ENCODE results near the gene TFDP1. TPM values are rescaled to one million over a fixed set of nuclear protein-coding genes. Genes with fewer than 3 reads are reported as not detected.

The TFDP1 gene
- polyA plus RNA-seq, 1 of the 3 experiments (the other 2 are of a cell fraction), result 76.7 TPM

GRCh38 chr13:113537205-113537604, 47.3 kb upstream of the TFDP1 start:
- ChIA-PET CTCF (interaction anchor here (0.6 to 1.3 kb wide), 2 partner anchors 12 to 25 kb away, joined by 3 to 4 read pairs; no protein-coding TSS in a partner anchor), POLR2A (no interaction called here)
- H2AFZ ChIP-seq (ENCODE audit: low read depth), result no peak overlapping the region
- no peak overlapping the region for H3K9ac ChIP-seq
- peaks cover 15 to 38% of the 10 kb centered on the region in 2 experiments for H3K36me3 ChIP-seq (replicated peaks in 1 of 2; ENCODE audit: control insufficient read depth in 1 of 2, insufficient read depth in 2 of 2, low read length in 1 of 2)
- no peak overlapping the region for H3K4me2 ChIP-seq
- H3K9me3 ChIP-seq, result no peaks in the 10 kb centered on the region
- H4K20me1 ChIP-seq (ENCODE audit: insufficient read depth), result peaks cover 43% of the 10 kb centered on the region
- no peak overlapping the region for H3K4me3 ChIP-seq (ENCODE audit: low read depth in 2 of 2, low read length in 1 of 2)
- H3K79me2 ChIP-seq (ENCODE audit: insufficient read depth), result peaks cover 18% of the 10 kb centered on the region
- H3K4me1 ChIP-seq (ENCODE audit: control insufficient read depth in 1 of 2, insufficient read depth in 2 of 2, low read depth in 1 of 2, low read length in 1 of 2), result peaks cover 0 to 30% of the 10 kb centered on the region in 2 experiments; a peak in 2 of 4 replicates
- no peaks in the 10 kb centered on the region for H3K27me3 ChIP-seq (ENCODE audit: insufficient read depth)
- 93% methylated on average over 19 of the region's 19 CpGs for WGBS (ENCODE audit: low lambda C conversion rate)
- TF ChIP-seq, protein P1, sequence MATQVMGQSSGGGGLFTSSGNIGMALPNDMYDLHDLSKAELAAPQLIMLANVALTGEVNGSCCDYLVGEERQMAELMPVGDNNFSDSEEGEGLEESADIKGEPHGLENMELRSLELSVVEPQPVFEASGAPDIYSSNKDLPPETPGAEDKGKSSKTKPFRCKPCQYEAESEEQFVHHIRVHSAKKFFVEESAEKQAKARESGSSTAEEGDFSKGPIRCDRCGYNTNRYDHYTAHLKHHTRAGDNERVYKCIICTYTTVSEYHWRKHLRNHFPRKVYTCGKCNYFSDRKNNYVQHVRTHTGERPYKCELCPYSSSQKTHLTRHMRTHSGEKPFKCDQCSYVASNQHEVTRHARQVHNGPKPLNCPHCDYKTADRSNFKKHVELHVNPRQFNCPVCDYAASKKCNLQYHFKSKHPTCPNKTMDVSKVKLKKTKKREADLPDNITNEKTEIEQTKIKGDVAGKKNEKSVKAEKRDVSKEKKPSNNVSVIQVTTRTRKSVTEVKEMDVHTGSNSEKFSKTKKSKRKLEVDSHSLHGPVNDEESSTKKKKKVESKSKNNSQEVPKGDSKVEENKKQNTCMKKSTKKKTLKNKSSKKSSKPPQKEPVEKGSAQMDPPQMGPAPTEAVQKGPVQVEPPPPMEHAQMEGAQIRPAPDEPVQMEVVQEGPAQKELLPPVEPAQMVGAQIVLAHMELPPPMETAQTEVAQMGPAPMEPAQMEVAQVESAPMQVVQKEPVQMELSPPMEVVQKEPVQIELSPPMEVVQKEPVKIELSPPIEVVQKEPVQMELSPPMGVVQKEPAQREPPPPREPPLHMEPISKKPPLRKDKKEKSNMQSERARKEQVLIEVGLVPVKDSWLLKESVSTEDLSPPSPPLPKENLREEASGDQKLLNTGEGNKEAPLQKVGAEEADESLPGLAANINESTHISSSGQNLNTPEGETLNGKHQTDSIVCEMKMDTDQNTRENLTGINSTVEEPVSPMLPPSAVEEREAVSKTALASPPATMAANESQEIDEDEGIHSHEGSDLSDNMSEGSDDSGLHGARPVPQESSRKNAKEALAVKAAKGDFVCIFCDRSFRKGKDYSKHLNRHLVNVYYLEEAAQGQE (IDR thresholded peaks at IDR 0.05; ENCODE audit: low read depth, low read length), result no peak
- TF ChIP-seq RCOR1 (IDR thresholded peaks at IDR 0.05; ENCODE audit: low read length) (no peak), NRF1 (IDR thresholded peaks at IDR 0.05; ENCODE audit: low read depth, low read length) (no peak), EP300 (IDR thresholded peaks at IDR 0.05; ENCODE audit: borderline replicate concordance in 1 of 2, low read depth in 1 of 2, low read length in 1 of 2) (no peak), TAF1 (IDR thresholded peaks at IDR 0.05; ENCODE audit: borderline replicate concordance, low read depth, low read length) (no peak)
- H3K9me2 ChIP-seq, result no peaks in the 10 kb centered on the region
- DNase-seq, result no peak
- H3K27ac ChIP-seq (ENCODE audit: low read depth in 2 of 2, low read length in 1 of 2), result no peak overlapping the region
- H3F3A ChIP-seq (replicated peaks; ENCODE audit: insufficient read depth), result peaks cover 5% of the 10 kb centered on the region

DNA sequence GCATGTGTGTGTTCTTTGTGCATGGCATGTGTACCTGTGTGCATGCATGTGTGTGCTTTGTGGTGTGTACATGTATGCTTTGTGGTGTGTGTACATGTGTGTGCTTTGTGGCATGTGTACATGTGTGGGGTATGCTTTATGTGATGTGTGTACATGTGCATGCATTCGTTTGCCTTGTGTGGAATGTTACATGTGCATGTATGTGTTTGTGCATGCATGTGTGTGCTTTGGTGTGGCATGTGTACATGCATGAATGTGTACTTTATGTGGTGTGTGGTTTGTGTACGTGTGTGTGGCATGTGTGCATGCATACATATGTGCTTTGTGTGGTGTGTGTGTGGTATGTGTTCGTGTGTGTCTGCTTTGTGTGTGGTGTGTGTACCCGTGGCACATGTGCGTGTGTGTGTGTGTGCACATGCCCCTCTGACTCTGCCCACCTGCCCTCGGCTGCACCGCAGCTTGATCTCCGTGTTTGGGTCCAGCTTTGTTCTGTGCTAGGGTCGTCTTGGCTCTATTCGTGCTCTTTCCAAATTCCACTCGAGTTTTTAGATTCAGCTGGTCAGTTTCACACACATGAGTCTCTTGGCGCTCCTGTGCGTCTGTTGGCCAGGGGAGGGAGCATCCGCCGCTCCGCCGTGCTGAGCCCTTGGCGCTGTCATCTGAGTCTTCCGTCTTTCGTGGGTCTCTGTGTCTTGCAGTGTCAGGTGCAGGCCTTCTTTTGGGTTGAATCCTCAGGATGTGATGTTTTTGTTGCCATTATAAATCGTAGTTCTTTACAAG, 46.5 kb upstream of the TFDP1 start:
- peaks cover 48% of the 10 kb centered on the region for H4K20me1 ChIP-seq (ENCODE audit: insufficient read depth)
- H3K9me3 ChIP-seq, result no peaks in the 10 kb centered on the region
- POLR2A ChIA-PET, result no interaction called here
- H2AFZ ChIP-seq (ENCODE audit: low read depth), result no peak overlapping the region
- H3K4me3 ChIP-seq (ENCODE audit: low read depth in 2 of 2, low read length in 1 of 2), result 0 out of 4 replicates have a peak overlapping the region, but pooled peaks of 1 of the 2 experiments have one; percentile 1
- no peak for DNase-seq
- WGBS (ENCODE audit: low lambda C conversion rate), result 86% methylated on average over 21 of the region's 21 CpGs
- CTCF ChIA-PET, result interaction anchor here (2.1 kb wide), 1 partner anchor 24 kb away, joined by 10 read pairs; no protein-coding TSS in a partner anchor
- H3K27me3 ChIP-seq (ENCODE audit: insufficient read depth), result no peaks in the 10 kb centered on the region
- peaks cover 22% of the 10 kb centered on the region for H3K79me2 ChIP-seq (ENCODE audit: insufficient read depth)
- no peak overlapping the region for H3K9ac ChIP-seq
- H3K36me3 ChIP-seq (replicated peaks in 1 of 2; ENCODE audit: control insufficient read depth in 1 of 2, insufficient read depth in 2 of 2, low read length in 1 of 2), result peaks cover 18 to 41% of the 10 kb centered on the region in 2 experiments
- peak overlapping the region; percentile 39 to 76; a peak in 3 of 4 replicates for H3K27ac ChIP-seq (ENCODE audit: low read depth in 2 of 2, low read length in 1 of 2)
- H3K9me2 ChIP-seq, result no peaks in the 10 kb centered on the region
- peaks cover 5% of the 10 kb centered on the region for H3F3A ChIP-seq (replicated peaks; ENCODE audit: insufficient read depth)
- H3K4me2 ChIP-seq, result peak overlapping the region; percentile 54
- peaks cover 0 to 30% of the 10 kb centered on the region in 2 experiments; a peak in 2 of 4 replicates for H3K4me1 ChIP-seq (ENCODE audit: control insufficient read depth in 1 of 2, insufficient read depth in 2 of 2, low read depth in 1 of 2, low read length in 1 of 2)
- TF ChIP-seq CTCF (IDR thresholded peaks at IDR 0.05) (no peak), NRF1 (IDR thresholded peaks at IDR 0.05; ENCODE audit: low read depth, low read length) (no peak), MEF2A (IDR thresholded peaks at IDR 0.05; ENCODE audit: borderline replicate concordance, low read depth) (no peak), TEAD4 (IDR thresholded peaks at IDR 0.05; ENCODE audit: borderline replicate concordance, insufficient read depth) (no peak), IRF3 (IDR thresholded peaks at IDR 0.05; ENCODE audit: low read depth, low read length) (no peak), ELF1 (IDR thresholded peaks at IDR 0.05) (no peak), EP300 (IDR thresholded peaks at IDR 0.05; ENCODE audit: borderline replicate concordance in 1 of 2, low read depth in 1 of 2, low read length in 1 of 2) (no peak), JUND (IDR thresholded peaks at IDR 0.05) (no peak), TCF12 (IDR thresholded peaks at IDR 0.05) (no peak)
- TF ChIP-seq, protein P1 (IDR thresholded peaks at IDR 0.05; ENCODE audit: low read depth, low read length), result no peak
- TF ChIP-seq, protein P2, sequence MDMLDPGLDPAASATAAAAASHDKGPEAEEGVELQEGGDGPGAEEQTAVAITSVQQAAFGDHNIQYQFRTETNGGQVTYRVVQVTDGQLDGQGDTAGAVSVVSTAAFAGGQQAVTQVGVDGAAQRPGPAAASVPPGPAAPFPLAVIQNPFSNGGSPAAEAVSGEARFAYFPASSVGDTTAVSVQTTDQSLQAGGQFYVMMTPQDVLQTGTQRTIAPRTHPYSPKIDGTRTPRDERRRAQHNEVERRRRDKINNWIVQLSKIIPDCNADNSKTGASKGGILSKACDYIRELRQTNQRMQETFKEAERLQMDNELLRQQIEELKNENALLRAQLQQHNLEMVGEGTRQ (IDR thresholded peaks at IDR 0.05; ENCODE audit: borderline replicate concordance, low read depth, low read length), result no peak

Measured in SK-N-SH (cell line).